GM12878 (cell line): ENCODE data around the gene CYB5B. TPM values are rescaled to one million over a fixed set of nuclear protein-coding genes. Genes with fewer than 3 reads are reported as not detected.

Experiments used
- ATAC-seq: fragments of 200-7000 bp; cut with Tn5 transposase; 3 replicates; pipeline ENCODE4 v1.9.1; 2020; ENCODE audit warnings: mild to moderate bottlenecking, moderate library complexity
- BruUV-seq: library from RNA; stranded (reverse); fragments of 400-500 nt; replicated peaks from 2 replicates; lab custom pipeline; 2021; lab: Mats Ljungman, UMichigan
- CTCF ChIA-PET: fragments of 300-600 bp; sonication (Branson Sonifier 250); formaldehyde crosslinking; extraction: SDS; loops from one replicate; lab custom pipeline; 2021; ENCODE audit warnings: inconsistent platforms; lab: Yijun Ruan, JAX
- POLR2A ChIA-PET: fragments of 350-600 bp; formaldehyde crosslinking; extraction: SDS; loops from one replicate; lab custom pipeline; 2021; ENCODE audit warnings: inconsistent platforms; lab: Charles Lee
- RAD21 ChIA-PET: fragments of 300-600 bp; sonication (Branson Sonifier 250); formaldehyde crosslinking; loops from one replicate; lab custom pipeline; 2023; ENCODE audit warnings: antibody characterized with exemption; ENCODE audit not compliant: unreplicated experiment; lab: Charles Lee
- SMC1A ChIA-PET: fragments of 300-600 bp; sonication (Branson Sonifier 250); formaldehyde crosslinking; loops from one replicate; lab custom pipeline; 2023; ENCODE audit not compliant: unreplicated experiment, uncharacterized antibody; lab: Charles Lee
- DNase-seq: peaks from one replicate; pipeline ENCODE4 v3.0.0-alpha.2; 2011; ENCODE audit warnings: low read depth, low spot score
- FAIRE-seq: peaks from 3 replicates; lab custom pipeline; 2011; peaks lifted over from hg19 to GRCh38; lab: Jason Lieb, UNC
- H2AFZ ChIP-seq: 2 replicates; pipeline ENCODE4 v1.6.0; 2011; ENCODE audit warnings: low read depth, low read length, control low read depth; ENCODE audit not compliant: control insufficient read depth
- H3K27ac ChIP-seq: 2 replicates; pipeline ENCODE4 v1.5.1; 2011; ENCODE audit warnings: control low read depth; ENCODE audit not compliant: control insufficient read depth, insufficient read depth
- H3K27me3 ChIP-seq, 2 experiments: replicated peaks in 1 of 2; 2 replicates each; pipeline versions ENCODE4 v1.6.0 to v1.6.1; 2011; ENCODE audit warnings: low read length in 1 of 2; ENCODE audit not compliant: control insufficient read depth in 2 of 2, insufficient read depth in 2 of 2
- H3K36me3 ChIP-seq, 2 experiments: 2 replicates each; pipeline ENCODE4 v1.5.1; 2011; ENCODE audit warnings: low read length in 1 of 2; ENCODE audit not compliant: control insufficient read depth in 2 of 2, insufficient read depth in 2 of 2
- H3K4me1 ChIP-seq: 2 replicates; pipeline ENCODE4 v1.6.1; 2011; ENCODE audit warnings: mild to moderate bottlenecking, low read length, moderate library complexity, mixed read lengths; ENCODE audit not compliant: control insufficient read depth, insufficient read depth
- H3K4me2 ChIP-seq: 2 replicates; pipeline ENCODE4 v1.6.0; 2011; ENCODE audit warnings: control low read depth; ENCODE audit not compliant: control insufficient read depth, insufficient read depth
- H3K4me3 ChIP-seq: fragments of 200-600 bp; sonication (generic); 2 replicates; pipeline ENCODE4 v1.5.1; 2016
- H3K79me2 ChIP-seq: 2 replicates; pipeline ENCODE4 v1.6.0; 2011; ENCODE audit warnings: low read length; ENCODE audit not compliant: control insufficient read depth, insufficient read depth
- H3K9ac ChIP-seq: 2 replicates; pipeline ENCODE4 v1.8.0; 2011; ENCODE audit warnings: low read length, control low read depth, mixed read lengths; ENCODE audit not compliant: control insufficient read depth, insufficient read depth
- H3K9me3 ChIP-seq: replicated peaks from 3 replicates; pipeline ENCODE4 v1.5.1; 2011; ENCODE audit warnings: mild to moderate bottlenecking, low read length; ENCODE audit not compliant: control insufficient read depth, insufficient read depth
- H4K20me1 ChIP-seq: 2 replicates; pipeline ENCODE4 v1.6.0; 2011; ENCODE audit not compliant: control insufficient read depth, insufficient read depth
- FOS ChIP-seq: IDR thresholded peaks from 3 replicates; pipeline ENCODE4 v1.6.1; 2011; ENCODE audit warnings: borderline replicate concordance; ENCODE audit not compliant: insufficient read length; ENCODE audit errors: extremely low read depth
- KLF5 ChIP-seq: fragments of 450-650 bp; IDR thresholded peaks from 2 replicates; pipeline ENCODE4 v1.6.1; 2014; ENCODE audit warnings: mild to moderate bottlenecking; ENCODE audit not compliant: partially characterized antibody
- NBN ChIP-seq: fragments of 450-650 bp; IDR thresholded peaks from 2 replicates; pipeline ENCODE4 v1.6.1; 2016
- SMARCA5 ChIP-seq: fragments of 450-650 bp; IDR thresholded peaks from 2 replicates; pipeline ENCODE4 v1.6.1; 2017; ENCODE audit warnings: mild to moderate bottlenecking
- STAT3 ChIP-seq: IDR thresholded peaks from 2 replicates; pipeline ENCODE4 v1.6.1; 2011; ENCODE audit warnings: low read depth, low read length, improper control_type of control experiment
- TCF7 ChIP-seq: IDR thresholded peaks from 2 replicates; pipeline ENCODE4 v1.6.1; 2014; ENCODE audit warnings: antibody characterized with exemption, borderline replicate concordance
- ZZZ3 ChIP-seq: IDR thresholded peaks from 2 replicates; pipeline ENCODE4 v1.6.1; 2011; ENCODE audit warnings: low read depth; ENCODE audit not compliant: control insufficient read depth, insufficient read length
- WGBS: methylation state at CpG from one replicate; pipeline ENCODE4 v1.1.6; 2016; ENCODE audit warnings: low lambda C conversion rate; ENCODE audit not compliant: insufficient replicate concordance, insufficient coverage; ENCODE audit errors: missing lambda C conversion rate; 5-methylcytosine and 5-hydroxymethylcytosine counted together
- in situ Hi-C: fragments of 300-500 bp; cut with MboI; formaldehyde crosslinking; loops from 9 replicates; pipeline ENCODE4 v1.14.3; 2018; ENCODE audit warnings: mixed read lengths
- intact Hi-C: fragments of 100-400 bp; cut with micrococcal nuclease; formaldehyde crosslinking; loops from one replicate; pipeline ENCODE4 v1.14.2; 2022; ENCODE audit not compliant: unreplicated experiment
- polyA plus RNA-seq, 11 experiments: library from polyadenylated mRNA; depleted of rRNA in 4 of 11; unstranded in 6 of 11; stranded (reverse) in 5 of 11; fragments of >200 nt; fragmentation: Nextera tagmentation in 4 of 11; fragmentation: Illumina TruSeq in 1 of 11; extraction: Ambion mirVana in 4 of 11; extraction: Trizol in 1 of 11; gene quantifications; 1 replicate in 1 of 11; 2 replicates in 10 of 11; pipeline versions ENCODE4 v1.2.1 to v1.2.3, GENCODE V29; 2011 to 2016; ENCODE audit warnings: inconsistent platforms in 2 of 11, missing spikeins in 2 of 11, low read depth in 1 of 11
- total RNA-seq, 4 experiments: library from RNA; depleted of rRNA in 3 of 4; stranded (reverse); fragments of >200 nt in 3 of 4; fragmentation: Illumina TruSeq in 1 of 4; extraction: Trizol in 1 of 4; gene quantifications; 2 replicates each; pipeline versions ENCODE4 v1.2.1 to v1.2.3, GENCODE V29; 2013 to 2021
- TF ChIP-seq, protein P1 (sequence below): IDR thresholded peaks from 2 replicates; pipeline ENCODE4 v1.6.1; 2011; ENCODE audit warnings: low read depth, mild to moderate bottlenecking, low read length, moderate library complexity, borderline replicate concordance; ENCODE audit errors: extremely low read depth
- TF ChIP-seq, protein P2 (sequence below): IDR thresholded peaks from 2 replicates; pipeline ENCODE4 v1.6.1; 2012; ENCODE audit warnings: mild to moderate bottlenecking, low read depth, low read length
- TF ChIP-seq, protein P3 (sequence below): fragments of 450-650 bp; IDR thresholded peaks from 2 replicates; pipeline ENCODE4 v1.6.1; 2014; ENCODE audit warnings: mild to moderate bottlenecking

The CYB5B gene
- total and polyA plus RNA-seq, 10 of the 15 experiments (the other 5 are each of a cell fraction or from before 2014, with no cell fraction given) = 145 to 305 (median 179) TPM

DNA sequence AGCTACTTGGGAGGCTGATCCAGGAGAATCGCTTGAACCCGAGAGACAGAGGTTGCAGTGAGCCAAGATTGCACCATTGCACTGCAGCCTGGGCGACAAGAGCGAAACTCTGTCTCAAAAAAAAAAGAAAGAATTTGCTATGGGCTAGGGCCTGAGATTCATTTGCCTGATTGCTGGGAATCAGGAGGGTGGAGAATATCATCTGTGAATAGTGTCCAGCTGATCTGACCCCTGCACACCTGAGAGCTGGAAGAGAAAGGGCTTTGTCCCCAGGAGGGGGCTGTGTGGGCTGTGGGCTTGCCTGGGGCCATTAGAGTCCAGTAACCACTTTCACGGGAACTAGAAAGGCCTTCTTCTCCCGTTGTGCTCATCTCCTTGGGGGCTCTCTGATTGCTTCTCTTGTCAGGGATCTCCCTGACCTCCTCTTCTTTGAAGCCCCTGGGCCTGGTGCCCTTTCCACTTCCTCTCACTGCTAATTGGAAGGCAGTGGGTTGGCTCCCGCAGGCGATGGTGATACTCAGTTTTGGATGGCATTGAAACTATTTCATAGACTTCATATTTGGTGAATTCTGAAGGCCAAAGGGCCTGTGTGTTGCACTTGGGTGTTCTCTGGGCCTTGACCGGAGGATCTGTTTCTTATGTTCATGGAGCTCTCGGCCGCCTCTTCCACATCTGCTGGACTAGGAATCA is 75.3 kb downstream of the CYB5B start:
- no peak for ATAC-seq
- BruUV-seq = no TSS peak
- intact Hi-C loops = no loop called here
- in situ Hi-C loops = no loop called here
- Histone ChIP-seq H3K9ac (no peak overlapping the region), H2AFZ (no peak overlapping the region), H3K4me3 (no peak overlapping the region), H3K79me2 (no peaks in the 10 kb centered on the region)
- POLR2A ChIA-PET = interaction anchor here (0.6 kb wide), 1 partner anchor 13 kb away, joined by 3 read pairs; no protein-coding TSS in a partner anchor
- TF ChIP-seq, protein P1, sequence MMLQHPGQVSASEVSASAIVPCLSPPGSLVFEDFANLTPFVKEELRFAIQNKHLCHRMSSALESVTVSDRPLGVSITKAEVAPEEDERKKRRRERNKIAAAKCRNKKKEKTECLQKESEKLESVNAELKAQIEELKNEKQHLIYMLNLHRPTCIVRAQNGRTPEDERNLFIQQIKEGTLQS = no peak
- TF ChIP-seq, protein P2, sequence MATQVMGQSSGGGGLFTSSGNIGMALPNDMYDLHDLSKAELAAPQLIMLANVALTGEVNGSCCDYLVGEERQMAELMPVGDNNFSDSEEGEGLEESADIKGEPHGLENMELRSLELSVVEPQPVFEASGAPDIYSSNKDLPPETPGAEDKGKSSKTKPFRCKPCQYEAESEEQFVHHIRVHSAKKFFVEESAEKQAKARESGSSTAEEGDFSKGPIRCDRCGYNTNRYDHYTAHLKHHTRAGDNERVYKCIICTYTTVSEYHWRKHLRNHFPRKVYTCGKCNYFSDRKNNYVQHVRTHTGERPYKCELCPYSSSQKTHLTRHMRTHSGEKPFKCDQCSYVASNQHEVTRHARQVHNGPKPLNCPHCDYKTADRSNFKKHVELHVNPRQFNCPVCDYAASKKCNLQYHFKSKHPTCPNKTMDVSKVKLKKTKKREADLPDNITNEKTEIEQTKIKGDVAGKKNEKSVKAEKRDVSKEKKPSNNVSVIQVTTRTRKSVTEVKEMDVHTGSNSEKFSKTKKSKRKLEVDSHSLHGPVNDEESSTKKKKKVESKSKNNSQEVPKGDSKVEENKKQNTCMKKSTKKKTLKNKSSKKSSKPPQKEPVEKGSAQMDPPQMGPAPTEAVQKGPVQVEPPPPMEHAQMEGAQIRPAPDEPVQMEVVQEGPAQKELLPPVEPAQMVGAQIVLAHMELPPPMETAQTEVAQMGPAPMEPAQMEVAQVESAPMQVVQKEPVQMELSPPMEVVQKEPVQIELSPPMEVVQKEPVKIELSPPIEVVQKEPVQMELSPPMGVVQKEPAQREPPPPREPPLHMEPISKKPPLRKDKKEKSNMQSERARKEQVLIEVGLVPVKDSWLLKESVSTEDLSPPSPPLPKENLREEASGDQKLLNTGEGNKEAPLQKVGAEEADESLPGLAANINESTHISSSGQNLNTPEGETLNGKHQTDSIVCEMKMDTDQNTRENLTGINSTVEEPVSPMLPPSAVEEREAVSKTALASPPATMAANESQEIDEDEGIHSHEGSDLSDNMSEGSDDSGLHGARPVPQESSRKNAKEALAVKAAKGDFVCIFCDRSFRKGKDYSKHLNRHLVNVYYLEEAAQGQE = no peak
- TF ChIP-seq KLF5 (no peak), NBN (no peak), FOS (no peak), ZZZ3 (no peak), STAT3 (no peak), TCF7 (no peak), SMARCA5 (no peak)
- TF ChIP-seq, protein P3, sequence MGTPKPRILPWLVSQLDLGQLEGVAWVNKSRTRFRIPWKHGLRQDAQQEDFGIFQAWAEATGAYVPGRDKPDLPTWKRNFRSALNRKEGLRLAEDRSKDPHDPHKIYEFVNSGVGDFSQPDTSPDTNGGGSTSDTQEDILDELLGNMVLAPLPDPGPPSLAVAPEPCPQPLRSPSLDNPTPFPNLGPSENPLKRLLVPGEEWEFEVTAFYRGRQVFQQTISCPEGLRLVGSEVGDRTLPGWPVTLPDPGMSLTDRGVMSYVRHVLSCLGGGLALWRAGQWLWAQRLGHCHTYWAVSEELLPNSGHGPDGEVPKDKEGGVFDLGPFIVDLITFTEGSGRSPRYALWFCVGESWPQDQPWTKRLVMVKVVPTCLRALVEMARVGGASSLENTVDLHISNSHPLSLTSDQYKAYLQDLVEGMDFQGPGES = no peak
- TF ChIP-seq, all 136 proteins: peak for 0
- RAD21 ChIA-PET = no interaction called here
- DNase-seq = no peak
- Histone ChIP-seq H3K9me3 (no peaks in the 10 kb centered on the region), H3K36me3 (no peaks in the 10 kb centered on the region), H3K4me1 (peaks cover 11% of the 10 kb centered on the region), H4K20me1 (no peaks in the 10 kb centered on the region), H3K27me3 (no peaks in the 10 kb centered on the region), H3K27ac (no peak overlapping the region), H3K4me2 (no peak overlapping the region)
- CTCF ChIA-PET = interaction anchor here (0.7 kb wide), 1 partner anchor 561 kb away, joined by 3 read pairs; no protein-coding TSS in a partner anchor
- SMC1A ChIA-PET = interaction anchor here (1.2 to 1.6 kb wide), 2 partner anchors 9 to 22 kb away, joined by 3 read pairs; no protein-coding TSS in a partner anchor
- no peak for FAIRE-seq
- whole genome bisulfite sequencing = 87% methylated on average over 11 of the region's 11 CpGs
